ENCODE results near the gene EPHA8.

DNA sequence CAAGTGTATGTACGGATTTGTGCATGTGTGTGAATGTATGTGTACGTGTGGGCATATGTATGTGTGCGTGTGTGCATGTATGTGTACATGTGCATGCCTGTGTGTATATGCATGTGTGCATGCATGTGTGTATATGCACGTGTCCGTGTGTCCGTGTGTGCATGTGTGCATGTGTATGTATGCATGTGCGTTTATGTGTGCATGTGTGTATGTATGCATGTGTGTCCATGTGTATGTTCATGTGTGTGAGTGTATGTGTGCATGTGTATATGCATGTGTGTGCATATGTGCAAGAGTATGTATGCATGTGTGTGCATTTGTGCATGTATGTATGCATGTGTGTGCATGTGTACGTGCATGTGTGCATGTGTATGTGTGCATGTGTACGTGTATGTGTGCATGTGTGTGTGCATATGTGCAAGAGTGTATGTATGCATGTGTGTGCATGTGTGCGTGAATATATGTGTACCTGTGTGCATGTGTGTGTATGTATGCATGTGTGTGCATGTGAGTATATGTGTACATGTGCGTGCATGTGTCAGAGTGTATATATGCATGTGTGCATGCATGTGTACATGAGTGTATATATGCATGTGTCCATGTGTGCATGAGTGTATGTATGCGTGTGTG lies 15.6 kb downstream of the EPHA8 start:
- TF ChIP-seq CTCF (IDR thresholded peaks at IDR 0.05) (no peak), POLR2A (IDR thresholded peaks at IDR 0.05) (no peak)

Data from lower leg skin (tissue), 3 donors.